RWPE2 (cell line): Measurements from ENCODE around the gene LDHAL6A.

ENCODE experiments used
- ATAC-seq: fragments of 200-7000 bp; cut with Tn5 transposase; 3 replicates; pipeline ENCODE4 v1.9.1; 2021; ENCODE audit warnings: low read depth
- DNase-seq: peaks from one replicate; pipeline ENCODE4 v3.0.0-alpha.2; 2020; ENCODE audit warnings: low spot score
- H3K27ac ChIP-seq: fragments of 450-650 bp; 2 replicates; pipeline ENCODE4 v1.5.1; 2017; ENCODE audit warnings: mild to moderate bottlenecking; ENCODE audit not compliant: poor library complexity, severe bottlenecking
- H3K27me3 ChIP-seq: fragments of 250-450 bp; sonication (Bioruptor Pico); 2 replicates; pipeline ENCODE4 v1.5.1; 2021; ENCODE audit warnings: mild to moderate bottlenecking, moderate library complexity; ENCODE audit not compliant: insufficient read depth, poor library complexity, severe bottlenecking
- H3K36me3 ChIP-seq: fragments of 250-450 bp; sonication (Bioruptor Pico); 2 replicates; pipeline ENCODE4 v1.5.1; 2020; ENCODE audit warnings: low read depth, mild to moderate bottlenecking, moderate library complexity
- H3K4me1 ChIP-seq: fragments of 250-450 bp; sonication (Bioruptor Pico); 2 replicates; pipeline ENCODE4 v1.5.1; 2021; ENCODE audit warnings: mild to moderate bottlenecking, moderate library complexity; ENCODE audit not compliant: insufficient read depth, poor library complexity, severe bottlenecking
- H3K4me3 ChIP-seq: fragments of 250-450 bp; sonication (Bioruptor Pico); 2 replicates; pipeline ENCODE4 v1.5.1; 2021; ENCODE audit warnings: mild to moderate bottlenecking, moderate library complexity; ENCODE audit not compliant: severe bottlenecking
- H3K9me3 ChIP-seq: fragments of 250-450 bp; sonication (Bioruptor Pico); 2 replicates; pipeline ENCODE4 v1.5.1; 2021; ENCODE audit warnings: mild to moderate bottlenecking, moderate library complexity; ENCODE audit not compliant: severe bottlenecking
- TF ChIP-seq, protein P1 (sequence below): fragments of 450-650 bp; IDR thresholded peaks from one replicate; pipeline ENCODE4 v1.5.1; 2017; ENCODE audit warnings: mild to moderate bottlenecking, moderate library complexity; ENCODE audit not compliant: poor library complexity, severe bottlenecking

The LDHAL6A gene

GRCh38 chr11:18420067-18420466, 35.6 kb upstream of the LDHAL6A start:
- Histone ChIP-seq H3K9me3 (no peaks in the 10 kb centered on the region), H3K27me3 (no peaks in the 10 kb centered on the region), H3K4me1 (no peaks in the 10 kb centered on the region), H3K4me3 (no peak overlapping the region), H3K27ac (no peak overlapping the region), H3K36me3 (no peaks in the 10 kb centered on the region)
- TF ChIP-seq, protein P1, sequence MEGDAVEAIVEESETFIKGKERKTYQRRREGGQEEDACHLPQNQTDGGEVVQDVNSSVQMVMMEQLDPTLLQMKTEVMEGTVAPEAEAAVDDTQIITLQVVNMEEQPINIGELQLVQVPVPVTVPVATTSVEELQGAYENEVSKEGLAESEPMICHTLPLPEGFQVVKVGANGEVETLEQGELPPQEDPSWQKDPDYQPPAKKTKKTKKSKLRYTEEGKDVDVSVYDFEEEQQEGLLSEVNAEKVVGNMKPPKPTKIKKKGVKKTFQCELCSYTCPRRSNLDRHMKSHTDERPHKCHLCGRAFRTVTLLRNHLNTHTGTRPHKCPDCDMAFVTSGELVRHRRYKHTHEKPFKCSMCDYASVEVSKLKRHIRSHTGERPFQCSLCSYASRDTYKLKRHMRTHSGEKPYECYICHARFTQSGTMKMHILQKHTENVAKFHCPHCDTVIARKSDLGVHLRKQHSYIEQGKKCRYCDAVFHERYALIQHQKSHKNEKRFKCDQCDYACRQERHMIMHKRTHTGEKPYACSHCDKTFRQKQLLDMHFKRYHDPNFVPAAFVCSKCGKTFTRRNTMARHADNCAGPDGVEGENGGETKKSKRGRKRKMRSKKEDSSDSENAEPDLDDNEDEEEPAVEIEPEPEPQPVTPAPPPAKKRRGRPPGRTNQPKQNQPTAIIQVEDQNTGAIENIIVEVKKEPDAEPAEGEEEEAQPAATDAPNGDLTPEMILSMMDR = no peak
- no peak for DNase-seq
- no peak for ATAC-seq

DNA sequence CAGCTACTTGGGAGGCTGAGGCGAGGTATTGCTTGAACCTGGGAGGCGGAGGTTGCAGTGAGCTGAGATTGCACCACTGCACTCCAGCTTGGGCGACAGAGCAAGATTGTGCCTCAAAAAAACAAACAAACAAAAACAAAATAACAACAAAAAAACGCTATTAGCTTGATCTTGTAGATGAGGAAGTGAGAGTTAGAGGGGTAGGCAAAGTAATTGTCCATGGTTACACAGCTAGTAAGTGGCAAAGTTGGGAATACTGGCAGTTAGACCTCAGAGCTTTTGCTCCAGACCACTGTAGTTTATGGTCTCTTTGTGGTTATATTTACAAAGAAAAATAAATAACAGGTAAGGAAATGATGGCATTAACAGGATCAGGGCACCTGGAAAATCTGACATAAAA, 28.4 kb upstream of the LDHAL6A start:
- Histone ChIP-seq H3K27me3 (no peaks in the 10 kb centered on the region), H3K4me1 (no peaks in the 10 kb centered on the region), H3K4me3 (no peak overlapping the region), H3K9me3 (no peaks in the 10 kb centered on the region), H3K27ac (no peak overlapping the region), H3K36me3 (no peaks in the 10 kb centered on the region)
- TF ChIP-seq, protein P1 = no peak
- DNase-seq (no peak), ATAC-seq (no peak)

DNA sequence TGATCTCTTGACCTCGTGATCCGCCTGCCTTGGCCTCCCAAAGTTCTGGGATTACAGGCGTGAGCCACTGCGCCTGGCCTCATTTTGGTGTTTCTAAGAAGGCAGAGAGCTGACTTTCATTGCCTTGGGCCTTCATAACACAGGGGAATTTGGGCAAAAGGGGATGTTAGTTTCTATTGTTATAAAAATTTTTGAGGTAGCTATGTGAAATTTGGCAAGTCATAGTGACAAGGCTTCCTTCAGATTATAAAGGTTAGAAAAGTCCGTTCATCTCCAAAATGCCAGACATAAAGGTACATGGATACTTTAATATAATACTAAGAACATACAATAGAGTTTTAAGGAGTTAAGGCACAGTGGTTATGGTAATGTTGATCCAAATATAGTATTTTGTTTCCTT, 26.3 kb upstream of the LDHAL6A start:
- TF ChIP-seq, protein P1 = no peak
- Histone ChIP-seq H3K36me3 (no peaks in the 10 kb centered on the region), H3K4me3 (no peak overlapping the region), H3K27me3 (no peaks in the 10 kb centered on the region), H3K4me1 (no peaks in the 10 kb centered on the region), H3K9me3 (no peaks in the 10 kb centered on the region), H3K27ac (no peak overlapping the region)
- ATAC-seq (no peak), DNase-seq (no peak)

DNA sequence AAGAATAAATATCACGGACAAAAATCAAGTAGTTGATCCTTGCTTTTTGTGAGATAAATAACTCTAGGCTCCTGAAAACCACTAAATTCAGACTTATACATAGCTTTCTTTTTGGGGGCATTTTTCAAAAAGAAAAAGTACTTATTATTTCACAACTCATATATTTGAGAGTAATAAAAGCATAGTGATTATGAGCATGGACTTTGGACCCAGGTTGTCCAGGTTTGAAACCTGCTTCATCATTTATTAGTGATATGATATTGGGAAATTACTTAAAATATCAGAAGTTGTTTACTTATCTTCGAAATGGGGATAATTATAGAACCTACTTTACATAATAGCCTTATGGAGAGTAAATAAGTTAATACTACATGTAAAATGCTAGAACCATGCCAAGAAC, 17.0 kb upstream of the LDHAL6A start:
- H3K4me1 ChIP-seq = no peaks in the 10 kb centered on the region
- no peak overlapping the region for H3K27ac ChIP-seq
- DNase-seq (no peak), ATAC-seq (no peak)
- TF ChIP-seq, protein P1 = no peak
- no peaks in the 10 kb centered on the region for H3K9me3 ChIP-seq
- no peaks in the 10 kb centered on the region for H3K36me3 ChIP-seq
- H3K27me3 ChIP-seq = no peaks in the 10 kb centered on the region
- no peak overlapping the region for H3K4me3 ChIP-seq

- no peak for DNase-seq
- ATAC-seq = no peak
- no peaks in the 10 kb centered on the region for H3K9me3 ChIP-seq
- no peak overlapping the region for H3K4me3 ChIP-seq
- TF ChIP-seq, protein P1 = no peak
- H3K27ac ChIP-seq = no peak overlapping the region
- H3K4me1 ChIP-seq = no peaks in the 10 kb centered on the region
- H3K27me3 ChIP-seq = no peaks in the 10 kb centered on the region
- no peaks in the 10 kb centered on the region for H3K36me3 ChIP-seq
These were observed 6.4 kb upstream of the LDHAL6A start for GRCh38 chr11:18449251-18449650.
